ENCODE measurements around the gene CCDC126. TPM values are rescaled to one million over a fixed set of nuclear protein-coding genes. Genes with fewer than 3 reads are reported as not detected.
"Not testable (repeated sequence)": the region's sequence is repeated elsewhere in the genome, so short reads cannot be mapped to it uniquely, and the experiment has no call there.

Gene CCDC126
- total and polyA plus RNA-seq, 9 of the 15 experiments (the other 6 are each of a cell fraction or from before 2014, with no cell fraction given), result 3.0 to 16.2 (median 5.2) TPM

DNA sequence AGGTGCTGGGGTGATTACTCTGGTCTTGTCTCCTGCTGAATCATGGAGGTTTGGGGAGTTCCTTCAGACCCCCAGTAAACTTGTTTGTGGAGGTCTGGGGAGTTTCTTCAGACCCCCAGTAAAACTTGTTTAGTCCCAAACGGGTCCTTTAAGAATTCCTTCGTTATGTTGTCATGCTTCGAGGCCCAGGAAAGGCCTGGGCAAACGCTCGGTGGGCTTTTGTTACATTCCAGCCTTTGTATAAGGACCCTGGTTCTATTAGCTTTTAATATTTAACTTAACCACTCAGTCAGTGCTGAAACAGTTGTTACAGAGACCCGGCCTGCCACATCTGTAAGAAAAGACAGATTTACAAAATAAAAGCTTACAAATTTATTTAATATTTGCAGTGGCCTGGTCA, 86.9 kb downstream of the CCDC126 start:
- H3K9ac ChIP-seq (ENCODE audit: insufficient read depth in 1 of 2, low read depth in 2 of 2, low read length in 2 of 2); H3K4me3 ChIP-seq; CTCF ChIA-PET (ENCODE audit: low intra/inter-chr PET ratio); in situ Hi-C loops (cut with MboI); H3K9me3 ChIP-seq (replicated peaks; ENCODE audit: control insufficient read depth, insufficient read depth, low read depth, low read length); H2AFZ ChIP-seq (ENCODE audit: low read depth, low read length); ATAC-seq; H3K4me1 ChIP-seq (replicated peaks in 1 of 2; ENCODE audit: control insufficient read depth in 2 of 2, insufficient read depth in 2 of 2, low read length in 2 of 2); H3K36me3 ChIP-seq (ENCODE audit: control insufficient read depth, insufficient read depth, low read length); DNase-seq (ENCODE audit: extremely low read depth in 1 of 4, low spot score in 3 of 4); H4K20me1 ChIP-seq (replicated peaks; ENCODE audit: control insufficient read depth, insufficient read depth, low read length); intact Hi-C loops (cut with micrococcal nuclease); H3K9me1 ChIP-seq (ENCODE audit: control insufficient read depth, insufficient read depth, low read length); H3K27me3 ChIP-seq (ENCODE audit: control insufficient read depth in 2 of 2, insufficient read depth in 2 of 2, low read length in 2 of 2); H3K79me2 ChIP-seq (ENCODE audit: control insufficient read depth, insufficient read depth, low read length); BruUV-seq (replicated peaks); H3K4me2 ChIP-seq (ENCODE audit: insufficient read depth, low read length); H3K27ac ChIP-seq (ENCODE audit: extremely low read depth, low read depth, low read length); FAIRE-seq: not testable (repeated sequence)
- POLR2A ChIA-PET, result interaction anchor here (1.2 kb wide), 1 partner anchor 11 kb away, joined by 4 read pairs; no protein-coding TSS in a partner anchor
- 15% methylated on average over 6 of the region's 6 CpGs for WGBS (ENCODE audit: insufficient coverage, low coverage, missing lambda C conversion rate)

DNA sequence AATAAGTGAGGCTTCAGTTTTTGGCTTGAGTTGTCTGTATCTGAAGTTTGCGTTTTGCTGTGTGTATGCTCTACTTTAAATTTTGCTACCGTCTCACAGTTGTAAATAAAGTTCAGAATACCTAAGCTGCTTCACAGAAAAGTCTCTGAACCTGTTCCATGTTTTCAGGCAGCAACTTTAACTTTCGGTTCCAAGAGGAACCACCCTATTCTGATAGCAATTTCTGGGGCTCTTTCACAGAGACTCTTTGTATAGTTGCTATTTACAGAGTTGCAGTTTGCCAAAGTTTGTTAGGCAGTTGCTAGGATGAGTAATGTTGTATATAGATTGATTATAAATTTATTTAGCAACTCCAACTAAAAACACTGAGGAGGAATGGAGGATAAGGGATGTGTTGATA, 88.5 kb downstream of the CCDC126 start:
- in situ Hi-C loops (cut with MboI), result no loop called here
- BruUV-seq (replicated peaks), result no TSS peak
- H3K4me1 ChIP-seq (replicated peaks in 1 of 2; ENCODE audit: control insufficient read depth in 2 of 2, insufficient read depth in 2 of 2, low read length in 2 of 2), result no peaks in the 10 kb centered on the region

More for the DNA sequence above, 88.5 kb downstream of the CCDC126 start:
- ChIA-PET POLR2A (no interaction called here), CTCF (ENCODE audit: low intra/inter-chr PET ratio) (no interaction called here)
- DNase-seq (ENCODE audit: extremely low read depth in 1 of 4, low spot score in 3 of 4) (no peak), ATAC-seq (peak; percentile 37; the same call in 1 of the 3 replicates), FAIRE-seq (peak; percentile 51)
- no peaks in the 10 kb centered on the region for H3K79me2 ChIP-seq (ENCODE audit: control insufficient read depth, insufficient read depth, low read length)
- 0% methylated on average over 3 of the region's 3 CpGs for WGBS (ENCODE audit: insufficient coverage, low coverage, missing lambda C conversion rate)
- H3K36me3 ChIP-seq (ENCODE audit: control insufficient read depth, insufficient read depth, low read length), result no peaks in the 10 kb centered on the region
- intact Hi-C loops (cut with micrococcal nuclease), result no loop called here
- peak overlapping the region; percentile 64 for H2AFZ ChIP-seq (ENCODE audit: low read depth, low read length)
- TF ChIP-seq, protein P1, sequence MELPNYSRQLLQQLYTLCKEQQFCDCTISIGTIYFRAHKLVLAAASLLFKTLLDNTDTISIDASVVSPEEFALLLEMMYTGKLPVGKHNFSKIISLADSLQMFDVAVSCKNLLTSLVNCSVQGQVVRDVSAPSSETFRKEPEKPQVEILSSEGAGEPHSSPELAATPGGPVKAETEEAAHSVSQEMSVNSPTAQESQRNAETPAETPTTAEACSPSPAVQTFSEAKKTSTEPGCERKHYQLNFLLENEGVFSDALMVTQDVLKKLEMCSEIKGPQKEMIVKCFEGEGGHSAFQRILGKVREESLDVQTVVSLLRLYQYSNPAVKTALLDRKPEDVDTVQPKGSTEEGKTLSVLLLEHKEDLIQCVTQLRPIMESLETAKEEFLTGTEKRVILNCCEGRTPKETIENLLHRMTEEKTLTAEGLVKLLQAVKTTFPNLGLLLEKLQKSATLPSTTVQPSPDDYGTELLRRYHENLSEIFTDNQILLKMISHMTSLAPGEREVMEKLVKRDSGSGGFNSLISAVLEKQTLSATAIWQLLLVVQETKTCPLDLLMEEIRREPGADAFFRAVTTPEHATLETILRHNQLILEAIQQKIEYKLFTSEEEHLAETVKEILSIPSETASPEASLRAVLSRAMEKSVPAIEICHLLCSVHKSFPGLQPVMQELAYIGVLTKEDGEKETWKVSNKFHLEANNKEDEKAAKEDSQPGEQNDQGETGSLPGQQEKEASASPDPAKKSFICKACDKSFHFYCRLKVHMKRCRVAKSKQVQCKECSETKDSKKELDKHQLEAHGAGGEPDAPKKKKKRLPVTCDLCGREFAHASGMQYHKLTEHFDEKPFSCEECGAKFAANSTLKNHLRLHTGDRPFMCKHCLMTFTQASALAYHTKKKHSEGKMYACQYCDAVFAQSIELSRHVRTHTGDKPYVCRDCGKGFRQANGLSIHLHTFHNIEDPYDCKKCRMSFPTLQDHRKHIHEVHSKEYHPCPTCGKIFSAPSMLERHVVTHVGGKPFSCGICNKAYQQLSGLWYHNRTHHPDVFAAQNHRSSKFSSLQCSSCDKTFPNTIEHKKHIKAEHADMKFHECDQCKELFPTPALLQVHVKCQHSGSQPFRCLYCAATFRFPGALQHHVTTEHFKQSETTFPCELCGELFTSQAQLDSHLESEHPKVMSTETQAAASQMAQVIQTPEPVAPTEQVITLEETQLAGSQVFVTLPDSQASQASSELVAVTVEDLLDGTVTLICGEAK (IDR thresholded peaks at IDR 0.05), result peak; percentile 66
- TF ChIP-seq, protein P1 (CRISPR knock-in tag; IDR thresholded peaks at IDR 0.05), result no peak
- TF ChIP-seq FOXJ2 (tag; IDR thresholded peaks at IDR 0.05) (no peak), ETS2 (tag; IDR thresholded peaks at IDR 0.05; ENCODE audit: borderline replicate concordance, poor library complexity, severe bottlenecking) (no peak)
- 0 out of 5 replicates have a peak, but pooled peaks cover 0 to 3% of the 10 kb centered on the region in 2 experiments for H3K27me3 ChIP-seq (ENCODE audit: control insufficient read depth in 2 of 2, insufficient read depth in 2 of 2, low read length in 2 of 2)
- H4K20me1 ChIP-seq (replicated peaks; ENCODE audit: control insufficient read depth, insufficient read depth, low read length), result no peaks in the 10 kb centered on the region
- no peaks in the 10 kb centered on the region for H3K9me3 ChIP-seq (replicated peaks; ENCODE audit: control insufficient read depth, insufficient read depth, low read depth, low read length)
- no peaks in the 10 kb centered on the region for H3K9me1 ChIP-seq (ENCODE audit: control insufficient read depth, insufficient read depth, low read length)
- no peak overlapping the region for H3K27ac ChIP-seq (ENCODE audit: extremely low read depth, low read depth, low read length)
- no peak overlapping the region for H3K4me3 ChIP-seq
- no peak overlapping the region for H3K4me2 ChIP-seq (ENCODE audit: insufficient read depth, low read length)
- H3K9ac ChIP-seq (ENCODE audit: insufficient read depth in 1 of 2, low read depth in 2 of 2, low read length in 2 of 2), result no peak overlapping the region
